Activated T-helper 1 cell treated with anti-CD3 and anti-CD28 coated beads, Interleukin-12 subunit alpha, Interleukin-12 subunit beta, Interleukin-2, Interleukin-4 antibody, amounts not matched to agents 30 ng/mL and 10 ng/mL and 1 ng/mL, durations not matched to agents 14 hours and 24 hours and 36 hours (primary cell): ENCODE results near the gene CREB5. TPM values are rescaled to one million over a fixed set of nuclear protein-coding genes. Genes with fewer than 3 reads are reported as not detected.

Experiments used
- DNase-seq: peaks from one replicate; pipeline ENCODE4 v3.0.0; 2021; ENCODE audit warnings: low spot score
- H3K27ac Mint-ChIP-seq: one replicate; pipeline ENCODE4 v1.8.0; 2021; ENCODE audit warnings: mild to moderate bottlenecking, mixed read lengths
- H3K27me3 Mint-ChIP-seq: one replicate; pipeline ENCODE4 v1.8.0; 2022; ENCODE audit warnings: mild to moderate bottlenecking, moderate library complexity, mixed read lengths; ENCODE audit not compliant: insufficient read depth
- H3K36me3 Mint-ChIP-seq: one replicate; pipeline ENCODE4 v1.8.0; 2021; ENCODE audit warnings: low read depth, mixed read lengths
- H3K4me1 Mint-ChIP-seq: one replicate; pipeline ENCODE4 v1.8.0; 2021; ENCODE audit warnings: low read depth, mixed read lengths
- H3K4me3 Mint-ChIP-seq: one replicate; pipeline ENCODE4 v1.8.0; 2021; ENCODE audit warnings: mild to moderate bottlenecking, moderate library complexity, mixed read lengths
- H3K9me3 Mint-ChIP-seq: one replicate; pipeline ENCODE4 v1.8.0; 2021; ENCODE audit warnings: mixed read lengths
- intact Hi-C: fragments of 100-400 bp; cut with micrococcal nuclease; formaldehyde crosslinking; loops from one replicate; pipeline ENCODE4 v1.15.1; 2024
- total RNA-seq: library from RNA; stranded (reverse); gene quantifications from 2 replicates; pipeline ENCODE4 v1.2.3, GENCODE V29; 2022

Gene CREB5
- total RNA-seq, 1 donor from 2014 or later = not detected

DNA sequence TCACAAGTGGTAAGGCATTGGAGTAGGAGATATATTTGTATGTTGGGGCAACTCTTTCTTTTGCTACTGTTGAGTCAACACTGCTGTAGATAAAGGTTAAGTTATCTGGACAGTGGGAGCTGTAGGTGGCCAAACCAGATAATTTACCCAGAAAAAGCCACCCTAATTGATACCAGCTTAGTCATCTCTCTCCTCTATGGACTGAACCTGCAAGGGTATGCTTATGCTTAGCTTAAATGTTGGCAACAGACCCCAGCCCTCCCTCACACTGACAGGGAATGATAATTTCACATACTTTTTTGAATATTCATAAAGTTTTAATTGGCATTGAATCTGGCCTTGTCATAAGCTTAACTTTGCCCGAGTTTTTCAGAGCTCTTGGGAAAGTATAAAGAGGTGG, 66.3 kb downstream of the CREB5 start:
- DNase-seq = no peak
- Mint-ChIP-seq H3K36me3 (no peaks in the 10 kb centered on the region), H3K4me1 (no peaks in the 10 kb centered on the region), H3K27ac (no peak overlapping the region), H3K4me3 (no peak overlapping the region), H3K9me3 (no peaks in the 10 kb centered on the region), H3K27me3 (peaks cover 11% of the 10 kb centered on the region)
- intact Hi-C loops = no loop called here

DNA sequence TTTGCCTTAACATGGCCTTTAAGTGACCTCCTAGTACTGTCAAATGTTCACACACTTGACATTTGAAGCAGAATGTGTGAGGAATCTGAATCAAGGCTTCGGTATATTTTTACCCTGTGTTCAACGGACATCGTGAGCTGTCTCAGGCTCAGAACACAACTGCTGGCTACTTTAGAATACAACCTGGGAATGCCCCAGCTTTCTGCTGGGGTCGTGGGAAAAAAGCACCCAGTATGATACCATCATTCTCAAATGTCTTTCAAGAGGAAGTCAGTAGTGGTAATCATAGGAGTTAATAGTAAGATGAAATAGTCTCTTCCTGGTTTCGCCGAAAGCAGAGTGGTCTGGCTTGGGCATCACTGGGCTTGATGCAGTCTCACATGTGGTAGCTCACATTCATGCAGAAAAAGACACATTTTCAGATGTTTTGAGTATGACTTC, 67.2 kb downstream of the CREB5 start:
- DNase-seq = no peak
- Mint-ChIP-seq H3K4me3 (no peak overlapping the region), H3K4me1 (no peaks in the 10 kb centered on the region), H3K36me3 (no peaks in the 10 kb centered on the region), H3K27ac (no peak overlapping the region), H3K9me3 (no peaks in the 10 kb centered on the region), H3K27me3 (peaks cover 8% of the 10 kb centered on the region)
- intact Hi-C loops = no loop called here

GRCh38 chr7:28480595-28480994, 68.3 kb downstream of the CREB5 start:
- H3K4me3 Mint-ChIP-seq = no peak overlapping the region
- no peaks in the 10 kb centered on the region for H3K9me3 Mint-ChIP-seq
- H3K4me1 Mint-ChIP-seq = no peaks in the 10 kb centered on the region
- peaks cover 10% of the 10 kb centered on the region for H3K27me3 Mint-ChIP-seq
- H3K36me3 Mint-ChIP-seq = no peaks in the 10 kb centered on the region
- no peak for DNase-seq
- intact Hi-C loops = no loop called here
- no peak overlapping the region for H3K27ac Mint-ChIP-seq

DNA sequence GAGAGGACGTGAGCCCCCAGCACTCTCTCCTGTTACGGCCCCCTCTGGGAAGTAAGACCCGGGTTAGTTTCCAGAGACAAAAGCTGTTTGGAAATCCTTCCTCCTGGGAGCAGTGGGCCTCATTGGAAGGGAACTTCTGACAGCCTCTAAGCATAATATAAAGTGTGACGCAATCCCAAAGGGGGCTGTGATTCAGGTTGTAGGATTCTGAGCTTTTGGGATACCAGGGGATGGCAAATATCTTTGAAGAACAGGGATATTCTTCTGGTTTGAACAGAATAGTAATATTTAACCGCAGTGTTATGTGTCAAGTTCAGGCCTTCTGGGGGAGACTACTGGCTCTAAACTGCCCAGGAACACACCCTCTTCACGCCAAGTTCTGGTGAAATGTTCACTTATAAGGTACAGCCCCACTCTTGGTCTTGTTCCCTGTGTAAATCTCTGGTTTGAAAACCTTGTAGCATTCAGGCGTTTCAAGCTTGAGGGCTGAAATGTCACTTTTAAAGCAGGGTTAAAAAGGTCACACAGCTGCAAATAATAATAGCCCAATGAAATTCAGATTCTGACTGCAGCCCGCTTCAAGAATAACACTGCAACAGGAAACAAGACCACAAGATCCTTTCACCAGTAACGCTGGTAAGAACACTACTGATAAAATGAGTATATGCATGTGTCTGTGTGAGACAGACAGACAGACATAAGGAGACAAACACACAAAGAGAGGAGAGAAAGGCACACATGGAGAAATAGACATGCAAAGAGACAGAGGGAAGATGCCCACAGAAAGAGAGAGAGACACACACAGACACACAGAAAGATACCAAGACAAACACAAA, 69.0 kb downstream of the CREB5 start:
- H3K4me1 Mint-ChIP-seq = no peaks in the 10 kb centered on the region
- intact Hi-C loops = no loop called here
- H3K36me3 Mint-ChIP-seq = no peaks in the 10 kb centered on the region
- peaks cover 10% of the 10 kb centered on the region for H3K27me3 Mint-ChIP-seq
- no peak overlapping the region for H3K27ac Mint-ChIP-seq
- H3K9me3 Mint-ChIP-seq = no peaks in the 10 kb centered on the region
- DNase-seq = no peak
- no peak overlapping the region for H3K4me3 Mint-ChIP-seq

- Mint-ChIP-seq H3K27me3 (peaks cover 5% of the 10 kb centered on the region), H3K36me3 (no peaks in the 10 kb centered on the region), H3K27ac (no peak overlapping the region), H3K4me3 (no peak overlapping the region), H3K4me1 (no peaks in the 10 kb centered on the region), H3K9me3 (no peaks in the 10 kb centered on the region)
- DNase-seq = no peak
- intact Hi-C loops = no loop called here
Measured at GRCh38 chr7:28483112-28483511, 70.8 kb downstream of the CREB5 start.

- intact Hi-C loops = no loop called here
- H3K9me3 Mint-ChIP-seq = no peaks in the 10 kb centered on the region
- H3K27ac Mint-ChIP-seq = no peak overlapping the region
- no peak for DNase-seq
- no peak overlapping the region for H3K4me3 Mint-ChIP-seq
- H3K27me3 Mint-ChIP-seq = peaks cover 5% of the 10 kb centered on the region
- H3K4me1 Mint-ChIP-seq = no peaks in the 10 kb centered on the region
- H3K36me3 Mint-ChIP-seq = no peaks in the 10 kb centered on the region
Measured at GRCh38 chr7:28483908-28484605, 71.7 kb downstream of the CREB5 start.

DNA sequence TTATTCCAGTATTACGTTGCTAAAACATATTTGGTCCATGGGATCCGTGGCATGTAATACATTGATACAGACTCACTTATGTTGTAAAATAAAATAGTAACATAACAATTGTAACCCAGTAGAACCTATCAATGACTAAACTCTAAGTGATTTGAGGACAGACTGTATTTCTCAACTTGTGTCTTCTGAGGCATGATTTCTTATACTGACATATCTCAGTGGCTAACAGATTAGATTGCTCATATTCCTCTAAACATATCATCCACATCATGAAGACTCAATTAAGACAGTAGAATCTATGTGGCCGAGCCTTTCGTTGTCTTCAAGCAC, 72.3 kb downstream of the CREB5 start:
- H3K27me3 Mint-ChIP-seq = peaks cover 5% of the 10 kb centered on the region
- no peak overlapping the region for H3K27ac Mint-ChIP-seq
- H3K4me3 Mint-ChIP-seq = no peak overlapping the region
- H3K36me3 Mint-ChIP-seq = no peaks in the 10 kb centered on the region
- intact Hi-C loops = no loop called here
- no peaks in the 10 kb centered on the region for H3K9me3 Mint-ChIP-seq
- H3K4me1 Mint-ChIP-seq = no peaks in the 10 kb centered on the region
- DNase-seq = no peak

DNA sequence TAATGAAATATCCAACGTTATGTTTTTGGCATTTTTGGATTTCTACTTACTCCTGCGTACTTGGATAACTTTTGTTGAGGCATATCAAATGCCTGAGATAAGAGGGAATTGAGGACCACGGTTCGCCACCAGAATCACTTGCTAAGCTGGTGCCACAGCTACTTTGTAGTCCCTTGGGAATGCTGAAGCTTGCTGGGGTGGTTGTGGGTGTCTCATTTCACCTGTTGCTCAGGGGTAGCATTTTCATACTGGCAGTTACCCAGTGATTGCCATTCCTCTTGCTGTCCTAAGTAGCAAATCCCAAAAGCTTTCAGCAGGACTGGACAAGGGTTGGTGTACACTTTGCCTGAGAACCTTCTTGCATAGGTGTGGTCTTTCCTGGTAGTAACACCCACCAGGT, 75.2 kb downstream of the CREB5 start:
- Mint-ChIP-seq H3K27me3 (peaks cover 3% of the 10 kb centered on the region), H3K4me3 (no peak overlapping the region), H3K36me3 (no peaks in the 10 kb centered on the region)

GRCh38 chr7:28488061-28488791, 75.9 kb downstream of the CREB5 start:
- Mint-ChIP-seq H3K4me3 (no peak overlapping the region), H3K27ac (no peak overlapping the region), H3K27me3 (peaks cover 3% of the 10 kb centered on the region), H3K9me3 (no peaks in the 10 kb centered on the region), H3K4me1 (no peaks in the 10 kb centered on the region), H3K36me3 (no peaks in the 10 kb centered on the region)
- intact Hi-C loops = no loop called here
- no peak for DNase-seq

More for the DNA sequence above, 75.2 kb downstream of the CREB5 start:
- H3K4me1 Mint-ChIP-seq = no peaks in the 10 kb centered on the region
- intact Hi-C loops = no loop called here
- DNase-seq = no peak
- no peaks in the 10 kb centered on the region for H3K9me3 Mint-ChIP-seq
- no peak overlapping the region for H3K27ac Mint-ChIP-seq

DNA sequence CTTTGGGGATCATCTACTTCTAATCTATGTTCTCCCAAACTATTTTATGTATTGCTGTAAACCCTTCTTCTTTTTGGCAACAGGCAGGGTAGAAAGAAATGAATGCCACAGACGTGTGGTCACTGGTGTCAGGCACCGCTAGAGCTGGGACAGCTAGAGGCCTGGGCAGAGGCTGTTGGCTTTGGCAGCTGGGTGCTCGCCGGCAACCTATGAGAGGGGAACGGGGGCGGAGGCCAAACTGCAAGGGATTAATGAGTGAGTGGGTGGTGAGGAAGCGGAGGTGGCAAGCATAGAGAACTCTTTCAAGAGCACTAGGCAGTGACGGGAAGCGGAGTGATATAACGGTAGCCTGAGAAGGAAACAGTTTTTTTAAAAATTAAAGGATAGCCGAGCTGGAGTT, 78.5 kb downstream of the CREB5 start:
- H3K27me3 Mint-ChIP-seq = peaks cover 2% of the 10 kb centered on the region
- no peaks in the 10 kb centered on the region for H3K36me3 Mint-ChIP-seq
- H3K4me1 Mint-ChIP-seq = no peaks in the 10 kb centered on the region
- no peak overlapping the region for H3K27ac Mint-ChIP-seq
- no peaks in the 10 kb centered on the region for H3K9me3 Mint-ChIP-seq
- intact Hi-C loops = no loop called here
- DNase-seq = no peak
- no peak overlapping the region for H3K4me3 Mint-ChIP-seq

- Mint-ChIP-seq H3K27me3 (peaks cover 5% of the 10 kb centered on the region), H3K4me3 (no peak overlapping the region), H3K4me1 (no peaks in the 10 kb centered on the region), H3K36me3 (no peaks in the 10 kb centered on the region), H3K27ac (no peak overlapping the region), H3K9me3 (no peaks in the 10 kb centered on the region)
- intact Hi-C loops = no loop called here
- no peak for DNase-seq
Measured at GRCh38 chr7:28493477-28493876, 81.2 kb downstream of the CREB5 start.

DNA sequence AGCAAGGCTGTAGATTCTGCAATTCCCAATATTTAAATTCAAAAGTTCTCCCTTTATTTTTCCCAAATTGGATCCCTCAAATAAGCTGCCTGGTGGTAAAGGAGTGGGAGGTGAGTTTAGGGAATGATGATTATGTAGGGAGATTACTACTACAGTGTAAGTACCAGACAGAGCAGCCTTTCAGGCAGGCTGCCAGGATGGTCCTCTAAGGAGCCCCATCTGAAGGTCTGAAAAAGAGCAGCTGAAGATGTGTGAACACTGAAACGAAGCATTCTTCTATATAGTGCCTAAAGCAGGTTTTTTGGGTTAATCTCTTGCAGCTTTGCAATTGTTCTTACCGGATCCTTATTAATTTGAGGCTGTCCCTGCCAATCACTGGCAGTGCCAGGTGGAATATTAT, 84.7 kb downstream of the CREB5 start:
- no peak overlapping the region for H3K27ac Mint-ChIP-seq
- DNase-seq = no peak
- H3K36me3 Mint-ChIP-seq = no peaks in the 10 kb centered on the region
- no peaks in the 10 kb centered on the region for H3K4me1 Mint-ChIP-seq
- H3K9me3 Mint-ChIP-seq = no peaks in the 10 kb centered on the region
- intact Hi-C loops = no loop called here
- peaks cover 7% of the 10 kb centered on the region for H3K27me3 Mint-ChIP-seq
- no peak overlapping the region for H3K4me3 Mint-ChIP-seq

- Mint-ChIP-seq H3K27ac (no peak overlapping the region), H3K4me3 (no peak overlapping the region), H3K36me3 (no peaks in the 10 kb centered on the region), H3K27me3 (peaks cover 7% of the 10 kb centered on the region), H3K4me1 (no peaks in the 10 kb centered on the region), H3K9me3 (no peaks in the 10 kb centered on the region)
- intact Hi-C loops = no loop called here
- no peak for DNase-seq
Measured at GRCh38 chr7:28498636-28499035, 86.3 kb downstream of the CREB5 start.
